Measurements from ENCODE around the gene ANKRD63.

The ANKRD63 gene

GRCh38 chr15:40258544-40258943 lies 24.3 kb downstream of the ANKRD63 start:
- no peak for DNase-seq (ENCODE audit: low spot score)

- no peak for DNase-seq (ENCODE audit: low spot score)
These were observed 25.0 kb downstream of the ANKRD63 start for GRCh38 chr15:40257656-40258450.

- peak; percentile 52 for DNase-seq (ENCODE audit: low spot score)
These were observed 26.1 kb downstream of the ANKRD63 start for GRCh38 chr15:40256638-40257235.

GRCh38 chr15:40255033-40255432 lies 27.8 kb downstream of the ANKRD63 start:
- no peak for DNase-seq (ENCODE audit: low spot score)

- DNase-seq (ENCODE audit: low spot score), result no peak
These were observed 28.4 kb downstream of the ANKRD63 start for GRCh38 chr15:40254452-40254851.

- DNase-seq (ENCODE audit: low spot score), result no peak
These were observed 29.6 kb downstream of the ANKRD63 start for GRCh38 chr15:40253167-40253790.

- DNase-seq (ENCODE audit: low spot score), result peak; percentile 49
These were observed 30.3 kb downstream of the ANKRD63 start for GRCh38 chr15:40252438-40253166.

GRCh38 chr15:40252141-40252437 lies 30.8 kb downstream of the ANKRD63 start:
- DNase-seq (ENCODE audit: low spot score), result no peak

- no peak for DNase-seq (ENCODE audit: low spot score)
These were observed 31.3 kb downstream of the ANKRD63 start for GRCh38 chr15:40251486-40252140.

- DNase-seq (ENCODE audit: low spot score), result no peak
These were observed 31.9 kb downstream of the ANKRD63 start for GRCh38 chr15:40250771-40251483.

- DNase-seq (ENCODE audit: low spot score), result no peak
These were observed 32.6 kb downstream of the ANKRD63 start for GRCh38 chr15:40250304-40250656.

- peak; percentile 55 for DNase-seq (ENCODE audit: low spot score)
These were observed 33.2 kb downstream of the ANKRD63 start for GRCh38 chr15:40249477-40250303.

- DNase-seq (ENCODE audit: low spot score), result no peak
These were observed 34.7 kb downstream of the ANKRD63 start for GRCh38 chr15:40248006-40248783.

- no peak for DNase-seq (ENCODE audit: low spot score)
These were observed 35.4 kb downstream of the ANKRD63 start for GRCh38 chr15:40247406-40247971.

- DNase-seq (ENCODE audit: low spot score), result no peak
These were observed 36.2 kb downstream of the ANKRD63 start for GRCh38 chr15:40246496-40247280.

GRCh38 chr15:40245666-40246450 lies 37.0 kb downstream of the ANKRD63 start:
- DNase-seq (ENCODE audit: low spot score), result no peak

- DNase-seq (ENCODE audit: low spot score), result no peak
These were observed 37.8 kb downstream of the ANKRD63 start for GRCh38 chr15:40244961-40245523.
